Karpas-422 (cell line): ENCODE results near the gene COA1. TPM values are rescaled to one million over a fixed set of nuclear protein-coding genes. Genes with fewer than 3 reads are reported as not detected.
"Not testable (repeated sequence)": the region's sequence is repeated elsewhere in the genome, so short reads cannot be mapped to it uniquely, and the experiment has no call there.

Experiments used
- DNase-seq: peaks from one replicate; pipeline ENCODE4 v3.0.0-alpha.2; 2015
- H2AFZ ChIP-seq: fragments of 200-600 bp; sonication (generic); 2 replicates; pipeline ENCODE4 v1.6.1; 2014; ENCODE audit warnings: antibody characterized with exemption, low read length, mixed read lengths
- H3K27ac ChIP-seq: fragments of 200-600 bp; sonication (generic); 2 replicates; pipeline ENCODE4 v1.5.1; 2014; ENCODE audit warnings: mild to moderate bottlenecking, low read length, moderate library complexity
- H3K27me3 ChIP-seq: fragments of 200-600 bp; sonication (generic); 2 replicates; pipeline ENCODE4 v1.6.1; 2014; ENCODE audit warnings: low read length, mixed read lengths
- H3K36me3 ChIP-seq: fragments of 200-600 bp; sonication (generic); 2 replicates; pipeline ENCODE4 v1.6.1; 2014; ENCODE audit warnings: low read length, mixed read lengths; ENCODE audit not compliant: insufficient read depth
- H3K4me1 ChIP-seq: fragments of 200-600 bp; sonication (generic); 2 replicates; pipeline ENCODE4 v1.6.1; 2014; ENCODE audit warnings: mild to moderate bottlenecking, low read length, mixed read lengths
- H3K4me2 ChIP-seq: fragments of 200-600 bp; sonication (generic); 2 replicates; pipeline ENCODE4 v1.6.1; 2014; ENCODE audit warnings: low read length, low read depth, mild to moderate bottlenecking; ENCODE audit not compliant: poor library complexity, severe bottlenecking
- H3K4me3 ChIP-seq: fragments of 200-600 bp; sonication (generic); 2 replicates; pipeline ENCODE4 v1.5.1; 2014; ENCODE audit warnings: mild to moderate bottlenecking, antibody characterized with exemption, low read length, mixed read lengths
- H3K79me2 ChIP-seq: fragments of 200-600 bp; sonication (generic); 2 replicates; pipeline ENCODE4 v1.6.1; 2014; ENCODE audit warnings: mild to moderate bottlenecking, low read length, mixed read lengths
- H3K9ac ChIP-seq: fragments of 200-600 bp; sonication (generic); 2 replicates; pipeline ENCODE4 v1.6.0; 2014; ENCODE audit warnings: low read length
- H3K9me2 ChIP-seq: fragments of 200-600 bp; sonication (generic), shearing (Covaris generic); replicated peaks from 2 replicates; pipeline ENCODE4 v1.6.0; 2014; ENCODE audit warnings: mild to moderate bottlenecking, low read length, moderate library complexity; ENCODE audit not compliant: insufficient read depth
- H3K9me3 ChIP-seq: fragments of 300-700, 200-600 bp; sonication (generic); 2 replicates; pipeline ENCODE4 v1.6.1; 2014; ENCODE audit warnings: low read length, mixed read lengths
- H4K20me1 ChIP-seq: fragments of 200-600 bp; sonication (generic); 2 replicates; pipeline ENCODE4 v1.6.1; 2014; ENCODE audit warnings: mild to moderate bottlenecking, antibody characterized with exemption, low read length, low read depth; ENCODE audit not compliant: insufficient read depth
- total RNA-seq: library from RNA; depleted of rRNA; stranded (reverse); fragments of >200 nt; shearing (Covaris generic); gene quantifications from 2 replicates; pipeline ENCODE4 v1.2.3, GENCODE V29; 2014; ENCODE audit warnings: low replicate concordance

COA1 gene
- total RNA-seq, 1 experiment from 2014 or later, result 60.2 TPM

- no peak for DNase-seq
- H3K27me3 ChIP-seq, result no peaks in the 10 kb centered on the region
- H3K79me2 ChIP-seq, result peaks cover 73% of the 10 kb centered on the region
- H3K27ac ChIP-seq, result no peak overlapping the region
- H3K9me3 ChIP-seq, result no peaks in the 10 kb centered on the region
- no peak overlapping the region for H3K4me2 ChIP-seq
- no peaks in the 10 kb centered on the region for H3K36me3 ChIP-seq
- H3K9me2 ChIP-seq, result no peaks in the 10 kb centered on the region
- H2AFZ ChIP-seq, result no peak overlapping the region
- H3K9ac ChIP-seq, result no peak overlapping the region
- peaks cover 28% of the 10 kb centered on the region for H3K4me1 ChIP-seq
- H4K20me1 ChIP-seq, result peaks cover 26% of the 10 kb centered on the region; the same call in 1 of the 2 replicates
- H3K4me3 ChIP-seq, result no peak overlapping the region
These were observed 2.9 kb downstream of the COA1 start for GRCh38 chr7:43726466-43726865.

DNA sequence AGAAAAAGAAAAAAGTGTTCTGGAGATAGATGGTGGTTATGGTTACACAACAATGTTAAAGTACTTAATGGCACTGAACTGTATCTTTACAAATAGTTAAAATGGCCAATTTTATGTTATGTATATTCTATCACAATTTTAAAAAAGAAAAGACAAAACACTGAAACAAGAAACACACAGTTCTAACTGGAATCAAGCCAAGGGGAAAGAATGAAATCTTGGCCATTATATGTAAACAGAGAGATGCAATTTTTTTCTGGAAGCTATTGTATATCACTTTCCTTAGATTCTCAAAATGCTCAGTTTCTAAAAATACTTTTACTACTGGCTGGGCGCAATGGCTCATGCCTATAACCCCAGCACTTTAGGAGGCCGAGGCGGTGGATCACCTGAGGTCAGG is 4.1 kb downstream of the COA1 start:
- H3K9ac ChIP-seq, result no peak overlapping the region
- peaks cover 34% of the 10 kb centered on the region for H4K20me1 ChIP-seq
- no peak overlapping the region for H2AFZ ChIP-seq
- H3K9me2 ChIP-seq, result no peaks in the 10 kb centered on the region
- H3K36me3 ChIP-seq, result no peaks in the 10 kb centered on the region
- no peaks in the 10 kb centered on the region for H3K27me3 ChIP-seq
- H3K79me2 ChIP-seq, result peaks cover 85% of the 10 kb centered on the region
- peaks cover 25% of the 10 kb centered on the region for H3K4me1 ChIP-seq
- no peak for DNase-seq
- H3K4me3 ChIP-seq, result no peak overlapping the region
- no peak overlapping the region for H3K27ac ChIP-seq
- no peak overlapping the region for H3K4me2 ChIP-seq
- no peaks in the 10 kb centered on the region for H3K9me3 ChIP-seq

DNA sequence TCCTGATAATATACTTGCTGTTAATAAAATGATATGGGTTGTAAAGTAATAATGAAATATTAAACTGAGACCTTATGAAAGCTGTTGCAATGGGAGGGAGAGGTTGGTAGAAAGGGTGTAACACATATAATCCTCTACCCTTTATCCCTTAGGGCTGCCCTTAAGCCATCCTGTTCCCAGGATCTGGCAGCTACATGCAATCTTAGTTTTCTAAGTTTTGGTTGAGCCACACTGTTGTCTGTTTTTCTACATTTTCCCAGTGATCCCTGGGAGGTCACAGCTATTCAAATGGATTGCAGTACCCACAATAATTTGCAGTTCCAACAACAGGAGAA is 6.3 kb downstream of the COA1 start:
- H3K27ac ChIP-seq, result no peak overlapping the region
- H3K27me3 ChIP-seq, result no peaks in the 10 kb centered on the region
- no peaks in the 10 kb centered on the region for H3K9me3 ChIP-seq
- H3K4me2 ChIP-seq, result no peak overlapping the region
- H3K9me2 ChIP-seq, result no peaks in the 10 kb centered on the region
- H3K4me1 ChIP-seq, result peaks cover 13% of the 10 kb centered on the region
- H4K20me1 ChIP-seq, result peaks cover 42% of the 10 kb centered on the region
- DNase-seq, result no peak
- H3K4me3 ChIP-seq, result no peak overlapping the region
- H3K79me2 ChIP-seq, result peaks cover 95% of the 10 kb centered on the region
- H2AFZ ChIP-seq, result no peak overlapping the region
- H3K36me3 ChIP-seq, result no peaks in the 10 kb centered on the region
- no peak overlapping the region for H3K9ac ChIP-seq

DNA sequence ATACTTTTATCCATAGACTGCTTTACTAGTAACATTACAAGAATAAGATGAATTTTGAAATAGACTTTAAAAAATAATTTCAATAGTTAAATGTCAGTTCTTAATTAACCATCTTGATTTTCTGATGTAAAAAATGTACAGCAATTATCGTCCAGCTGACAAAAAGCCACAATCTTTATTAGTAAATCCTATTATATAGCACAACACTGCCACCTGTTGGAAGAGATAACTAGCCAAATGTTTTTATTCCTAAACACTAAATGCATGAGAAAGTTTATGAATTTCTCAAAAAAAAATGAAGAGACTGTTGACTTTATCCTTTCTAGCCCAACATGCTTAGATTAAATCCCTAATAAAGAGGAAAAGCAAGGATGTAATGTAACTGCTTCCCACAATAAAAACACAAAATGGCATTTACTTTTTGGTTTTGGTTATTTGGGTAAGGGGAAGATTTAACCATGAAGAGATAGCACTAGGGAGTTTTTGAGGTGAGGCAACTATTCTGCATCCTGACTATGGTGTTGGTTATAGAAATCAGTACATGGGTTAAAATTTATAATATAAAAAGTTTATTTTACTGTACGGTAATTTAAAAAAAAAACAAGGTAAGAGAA is 8.0 kb downstream of the COA1 start:
- Histone ChIP-seq H3K27me3 (no peaks in the 10 kb centered on the region), H3K36me3 (no peaks in the 10 kb centered on the region), H3K79me2 (peaks cover 96% of the 10 kb centered on the region), H3K4me1 (peaks cover 3% of the 10 kb centered on the region; the same call in 1 of the 2 replicates), H3K9me2 (no peaks in the 10 kb centered on the region), H2AFZ (no peak overlapping the region), H4K20me1 (peaks cover 38% of the 10 kb centered on the region), H3K27ac (no peak overlapping the region), H3K4me3 (no peak overlapping the region), H3K4me2 (no peak overlapping the region), H3K9me3 (no peaks in the 10 kb centered on the region), H3K9ac (no peak overlapping the region)
- DNase-seq, result peak; percentile 84

- DNase-seq, result no peak
- H3K4me3 ChIP-seq, result no peak overlapping the region
- H3K9ac ChIP-seq, result no peak overlapping the region
- no peak overlapping the region for H2AFZ ChIP-seq
- peaks cover 93% of the 10 kb centered on the region for H3K79me2 ChIP-seq
- H3K9me2 ChIP-seq, result no peaks in the 10 kb centered on the region
- H3K4me2 ChIP-seq, result no peak overlapping the region
- no peak overlapping the region for H3K27ac ChIP-seq
- H3K27me3 ChIP-seq, result no peaks in the 10 kb centered on the region
- H3K4me1 ChIP-seq, result no peaks in the 10 kb centered on the region; the same call in 1 of the 2 replicates
- peaks cover 15% of the 10 kb centered on the region; the same call in 1 of the 2 replicates for H4K20me1 ChIP-seq
- H3K9me3 ChIP-seq, result no peaks in the 10 kb centered on the region
- H3K36me3 ChIP-seq, result no peaks in the 10 kb centered on the region
These were observed 12.7 kb downstream of the COA1 start for GRCh38 chr7:43716598-43716997.

- H4K20me1 ChIP-seq, result peaks cover 15% of the 10 kb centered on the region; the same call in 1 of the 2 replicates
These were observed 13.4 kb downstream of the COA1 start for GRCh38 chr7:43715966-43716365.

DNA sequence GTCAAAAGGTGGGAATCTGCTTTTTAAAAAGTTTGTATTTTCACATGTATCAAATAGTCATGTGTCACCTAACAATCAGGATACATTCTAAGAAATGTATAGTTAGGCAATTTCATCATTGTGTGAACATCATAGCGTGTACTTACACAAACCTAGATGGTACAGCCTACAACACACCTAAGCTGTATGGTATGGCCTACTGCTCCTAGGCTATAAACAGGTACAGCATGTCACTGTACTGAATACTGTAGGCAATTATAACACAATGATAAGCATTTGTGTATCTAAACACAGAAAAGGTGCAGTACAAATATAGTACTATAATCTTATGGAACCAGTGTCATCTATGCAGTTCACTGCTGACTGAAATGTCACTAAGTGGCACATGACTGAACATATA is 17.8 kb downstream of the COA1 start:
- no peak for DNase-seq
- H3K27ac ChIP-seq, result no peak overlapping the region
- H3K9me3 ChIP-seq, result no peaks in the 10 kb centered on the region
- peaks cover 85% of the 10 kb centered on the region for H3K79me2 ChIP-seq
- H3K36me3 ChIP-seq, result no peaks in the 10 kb centered on the region
- peaks cover 6% of the 10 kb centered on the region for H3K4me1 ChIP-seq
- no peak overlapping the region for H3K4me2 ChIP-seq
- H3K4me3 ChIP-seq, result no peak overlapping the region
- H3K27me3 ChIP-seq, result no peaks in the 10 kb centered on the region
- no peaks in the 10 kb centered on the region for H4K20me1 ChIP-seq
- no peak overlapping the region for H3K9ac ChIP-seq
- no peaks in the 10 kb centered on the region for H3K9me2 ChIP-seq
- H2AFZ ChIP-seq, result no peak overlapping the region

More at GRCh38 chr7:43715966-43716365, 13.4 kb downstream of the COA1 start:
- not testable (repeated sequence) for H3K36me3 ChIP-seq, H3K27ac ChIP-seq, H3K4me3 ChIP-seq, H3K27me3 ChIP-seq, H3K4me1 ChIP-seq, H3K9ac ChIP-seq, H3K9me2 ChIP-seq, H2AFZ ChIP-seq, DNase-seq, H3K9me3 ChIP-seq, H3K4me2 ChIP-seq
- peaks cover 94% of the 10 kb centered on the region for H3K79me2 ChIP-seq

DNA sequence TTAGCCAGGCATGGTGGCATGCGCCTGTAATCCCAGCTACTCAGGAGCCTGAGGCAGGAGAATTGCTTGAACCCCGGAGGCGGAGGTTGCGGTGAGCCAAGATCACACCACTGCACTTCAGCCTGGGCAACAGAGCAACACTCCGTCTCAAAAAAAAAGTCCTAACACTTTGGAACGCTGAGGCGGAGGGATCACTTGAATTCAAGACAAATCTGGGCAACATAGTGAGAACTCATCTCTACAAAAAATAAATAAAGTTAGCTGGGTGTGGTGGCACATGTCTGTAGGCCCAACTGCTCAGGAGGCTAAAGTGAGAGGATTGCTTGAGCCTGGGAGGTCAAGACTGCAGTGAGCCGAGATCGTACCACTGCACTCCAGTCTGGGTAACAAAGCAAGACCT is 21.3 kb downstream of the COA1 start:
- H3K36me3 ChIP-seq, H3K4me3 ChIP-seq, H3K9ac ChIP-seq, H3K4me2 ChIP-seq, H3K9me2 ChIP-seq, H2AFZ ChIP-seq, H3K27me3 ChIP-seq, H3K9me3 ChIP-seq, H3K27ac ChIP-seq, H3K4me1 ChIP-seq, DNase-seq: not testable (repeated sequence)
- peaks cover 73% of the 10 kb centered on the region for H3K79me2 ChIP-seq
- peaks cover 18% of the 10 kb centered on the region; the same call in 1 of the 2 replicates for H4K20me1 ChIP-seq
